GM12875 (cell line): ENCODE results near the gene CTNNA3.

ENCODE experiments used
- H3K4me3 ChIP-seq: one replicate; pipeline ENCODE4 v1.5.1; 2011; ENCODE audit warnings: low read depth, low read length, control low read depth
- CTCF ChIP-seq: IDR thresholded peaks from 2 replicates; pipeline ENCODE4 v1.5.1; 2011; ENCODE audit warnings: low read depth, mild to moderate bottlenecking, control low read depth, inconsistent platforms, low read length, moderate library complexity, borderline replicate concordance; ENCODE audit not compliant: insufficient read depth

The CTNNA3 gene

GRCh38 chr10:67629461-67629971 is 66.5 kb downstream of the CTNNA3 start:
- TF ChIP-seq CTCF = no peak
- H3K4me3 ChIP-seq = no peak overlapping the region

GRCh38 chr10:67622984-67623383 is 73.0 kb downstream of the CTNNA3 start:
- H3K4me3 ChIP-seq = no peak overlapping the region
- no peak for TF ChIP-seq CTCF

- H3K4me3 ChIP-seq = no peak overlapping the region
- TF ChIP-seq CTCF = no peak
Observed at GRCh38 chr10:67622511-67622910, 73.5 kb downstream of the CTNNA3 start.

GRCh38 chr10:67621834-67622233 is 74.2 kb downstream of the CTNNA3 start:
- H3K4me3 ChIP-seq = no peak overlapping the region
- TF ChIP-seq CTCF = no peak

GRCh38 chr10:67618116-67618515 is 77.9 kb downstream of the CTNNA3 start:
- H3K4me3 ChIP-seq = no peak overlapping the region
- TF ChIP-seq CTCF = no peak

GRCh38 chr10:67612577-67613537 is 83.1 kb downstream of the CTNNA3 start:
- H3K4me3 ChIP-seq = no peak overlapping the region
- no peak for TF ChIP-seq CTCF

- no peak overlapping the region for H3K4me3 ChIP-seq
- TF ChIP-seq CTCF = no peak
Observed at GRCh38 chr10:67612176-67612575, 83.8 kb downstream of the CTNNA3 start.
